NCI-H2029 treated with DMSO at 0.1 percent for 48 hours (cell line): ENCODE results near the gene PRAMEF5.
"Not testable (repeated sequence)": the region's sequence is repeated elsewhere in the genome, so short reads cannot be mapped to it uniquely, and the experiment has no call there.

Source experiments
- DNase-seq: peaks from one replicate; lab custom pipeline; 2025; lab: John Stamatoyannopoulos, UW

The PRAMEF5 gene

DNA sequence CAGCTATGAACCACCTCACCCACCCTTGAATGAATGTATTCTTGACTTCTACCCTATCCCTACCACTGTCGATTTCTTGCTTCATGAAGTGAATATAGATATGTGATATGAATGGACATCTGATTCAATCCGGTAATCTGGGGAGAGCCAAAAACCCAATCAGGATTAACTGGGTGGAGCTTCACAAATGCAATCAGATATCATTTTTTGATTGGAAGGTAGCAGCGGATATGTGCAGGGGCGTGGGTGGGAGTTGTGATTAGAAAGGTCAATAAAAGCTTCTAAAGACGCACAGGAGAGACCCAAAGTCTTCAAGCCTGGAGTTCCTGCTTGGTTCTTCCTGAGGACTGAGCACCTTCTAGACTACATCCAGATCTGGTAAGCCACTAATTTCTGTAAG, at the start of gene PRAMEF5:
PRAMEF5 (plus strand) TSS at position 301 of the 400 bp plus-strand sequence. CDS start 5,071 bp downstream, outside the sequence.
- DNase-seq, result not testable (repeated sequence)

DNA sequence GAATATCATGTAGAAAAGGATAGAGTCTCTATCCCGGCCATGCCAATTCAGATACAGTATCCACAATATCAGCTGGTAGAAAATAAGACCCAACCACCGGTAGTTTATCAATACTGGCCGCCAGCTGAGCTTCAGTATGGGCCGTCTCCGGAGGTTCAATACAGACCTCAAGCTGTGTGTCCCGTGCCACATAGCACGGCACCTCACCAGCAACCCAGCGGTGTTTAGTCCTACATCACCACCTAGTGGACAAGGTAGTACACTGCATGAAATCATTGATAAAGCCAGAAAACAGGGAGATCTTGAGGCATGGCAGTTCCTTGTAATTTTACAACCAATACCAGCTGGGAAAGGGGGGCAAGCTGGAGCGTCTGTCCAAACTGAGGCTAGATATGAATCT, 45.3 kb upstream of the PRAMEF5 start:
- DNase-seq, result not testable (repeated sequence)

DNA sequence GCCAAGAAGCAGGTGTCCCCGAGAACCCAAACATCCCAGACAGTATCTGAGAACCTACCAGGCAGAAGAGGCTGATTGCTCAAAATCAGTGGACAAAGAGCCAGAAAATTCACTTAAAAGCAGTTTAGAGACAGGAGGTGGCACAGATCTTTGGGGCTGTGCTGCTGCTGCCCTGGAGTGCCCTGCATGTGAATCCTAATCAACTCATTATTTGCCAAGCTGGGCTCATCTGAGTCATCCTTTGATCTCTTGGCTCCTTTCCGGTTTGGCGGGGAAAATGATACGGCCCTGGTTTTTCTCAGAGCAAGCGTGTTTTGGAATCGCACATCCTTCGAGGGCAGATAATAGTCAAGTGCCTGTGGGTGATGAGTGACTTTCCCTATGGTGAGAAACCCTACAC, 37.4 kb upstream of the PRAMEF5 start:
- not testable (repeated sequence) for DNase-seq

DNA sequence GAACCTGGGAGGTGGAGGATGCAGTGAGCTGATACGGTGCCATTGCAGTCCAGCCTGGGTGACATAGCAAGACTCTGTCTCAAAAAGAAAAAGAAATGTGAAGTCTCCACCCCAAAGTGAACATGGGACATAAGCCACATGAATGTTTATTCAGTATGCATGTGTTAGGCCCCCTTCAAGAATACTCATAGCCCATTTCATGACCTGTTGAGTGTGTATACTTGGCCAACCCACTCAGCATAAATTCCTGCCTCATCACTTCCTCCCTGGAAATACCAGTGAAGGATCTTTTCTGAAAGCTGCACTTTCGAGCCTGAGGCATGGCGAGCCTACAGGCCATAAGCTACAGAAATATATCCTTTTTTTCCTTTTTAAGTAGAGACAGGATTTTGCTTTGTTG, 34.8 kb upstream of the PRAMEF5 start:
- DNase-seq, result not testable (repeated sequence)

DNA sequence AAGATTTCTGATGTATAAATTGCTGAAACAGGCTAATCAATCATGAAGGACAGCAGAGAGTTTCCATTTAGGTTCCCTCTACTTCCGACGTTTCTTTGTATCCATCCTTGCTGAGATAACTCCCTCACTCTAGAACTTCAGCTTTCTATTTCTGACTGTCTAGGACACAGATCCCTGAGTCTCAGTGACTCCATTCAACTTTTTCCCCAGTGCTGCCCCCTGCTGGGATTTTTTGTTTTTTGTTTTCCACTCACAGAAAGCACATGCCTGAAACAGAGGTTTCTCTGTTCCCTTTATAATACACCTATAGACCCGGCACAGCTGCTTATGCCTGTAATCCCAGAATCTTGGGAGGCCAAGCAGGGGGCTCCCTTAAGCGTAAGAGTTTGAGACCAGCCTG, 31.2 kb upstream of the PRAMEF5 start:
- DNase-seq, result not testable (repeated sequence)

DNA sequence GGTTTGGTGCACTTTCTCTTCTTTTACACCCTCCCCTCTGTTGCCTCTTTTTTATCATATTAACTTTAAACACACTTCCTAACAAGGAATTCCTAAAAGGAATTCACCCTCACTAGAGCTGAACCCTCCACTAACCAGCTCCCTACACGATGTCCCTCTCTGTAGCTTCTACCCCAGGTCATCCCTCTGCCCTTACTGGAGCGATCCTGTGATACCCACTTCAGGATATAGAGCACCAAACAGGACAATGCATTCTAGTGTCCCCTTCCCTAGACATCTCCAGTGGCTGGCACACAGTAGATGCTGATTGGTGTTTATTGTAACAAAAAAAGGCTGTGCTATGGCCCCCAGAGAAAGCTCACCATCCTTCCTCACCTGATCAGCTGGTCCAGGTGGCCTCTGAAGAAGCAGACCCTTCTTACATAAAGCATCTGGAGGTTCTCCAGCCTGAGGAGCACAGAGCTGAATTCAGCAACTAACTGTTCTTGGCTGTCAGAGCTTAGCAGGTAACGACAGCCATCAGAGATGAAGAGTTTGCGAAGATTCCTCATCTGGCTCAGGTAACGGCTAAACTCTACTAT, 29.4 kb upstream of the PRAMEF5 start:
- DNase-seq, result no peak

DNA sequence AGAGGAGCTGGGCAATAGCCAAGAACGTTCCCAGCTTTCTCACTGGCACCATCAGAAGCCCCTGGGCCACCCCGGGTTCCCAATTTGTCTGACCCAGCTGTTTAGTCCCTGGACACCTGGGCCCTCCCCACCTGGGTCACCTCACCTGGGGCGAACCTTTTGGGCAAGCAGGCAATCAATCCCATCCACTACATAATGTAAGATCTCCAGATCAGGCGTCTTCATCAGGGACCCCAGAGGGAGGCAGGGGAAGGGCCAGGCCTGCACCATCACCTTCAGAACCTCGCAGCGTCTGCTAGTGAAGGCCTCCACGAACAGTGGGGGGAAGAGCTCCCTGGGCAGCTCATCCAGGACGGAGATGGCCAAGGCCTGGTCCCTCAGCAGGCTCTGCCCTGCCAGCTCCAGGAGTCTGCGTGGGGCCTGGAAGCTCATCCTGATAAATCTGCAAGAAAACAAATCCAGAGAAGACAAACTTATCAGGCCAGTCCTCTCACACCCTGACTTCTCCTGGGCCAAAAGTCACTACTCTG, 28.3 kb upstream of the PRAMEF5 start, which contains the start of gene PRAMEF18:
PRAMEF18 (minus strand) TSS at position 480 of the 530 bp plus-strand sequence; CDS start at position 432, 48 bp downstream.
- DNase-seq, result not testable (repeated sequence)

DNA sequence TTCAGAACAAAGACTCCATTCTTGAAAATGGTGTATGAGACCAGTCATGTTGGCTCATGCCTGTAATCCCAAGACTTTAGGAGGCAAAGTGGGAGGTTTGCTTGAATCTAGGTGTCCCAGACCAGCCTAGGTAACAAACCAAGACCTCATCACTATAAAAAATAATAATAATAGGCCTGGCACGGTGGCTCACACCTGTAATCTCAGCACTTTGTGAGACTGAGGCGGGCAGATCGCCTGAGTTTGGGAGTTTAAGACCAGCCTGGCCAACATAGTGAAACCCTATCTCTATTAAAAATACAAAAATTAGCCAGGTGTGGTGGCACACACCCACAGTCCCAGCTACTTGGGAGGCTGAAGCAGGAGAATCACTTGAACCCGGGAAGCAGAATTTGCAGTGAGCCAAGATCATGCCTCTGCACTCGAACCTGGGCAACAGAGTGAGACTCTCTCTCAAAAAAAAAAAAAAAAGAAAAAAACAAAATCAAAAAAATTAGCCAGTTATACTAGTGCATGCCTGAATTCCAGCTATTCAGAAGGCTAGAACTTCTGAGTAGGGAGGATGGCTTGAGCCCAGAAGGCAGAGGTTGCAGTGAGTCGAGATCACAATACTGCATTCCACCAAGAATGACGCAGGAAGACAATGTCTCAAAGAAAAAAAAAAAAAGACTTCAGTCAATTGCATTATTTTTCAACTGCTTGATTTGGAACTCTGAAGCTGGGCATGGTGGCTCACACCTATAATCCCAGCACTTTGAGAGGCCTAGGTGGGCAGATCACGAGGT, 26.5 kb upstream of the PRAMEF5 start:
- not testable (repeated sequence) for DNase-seq

DNA sequence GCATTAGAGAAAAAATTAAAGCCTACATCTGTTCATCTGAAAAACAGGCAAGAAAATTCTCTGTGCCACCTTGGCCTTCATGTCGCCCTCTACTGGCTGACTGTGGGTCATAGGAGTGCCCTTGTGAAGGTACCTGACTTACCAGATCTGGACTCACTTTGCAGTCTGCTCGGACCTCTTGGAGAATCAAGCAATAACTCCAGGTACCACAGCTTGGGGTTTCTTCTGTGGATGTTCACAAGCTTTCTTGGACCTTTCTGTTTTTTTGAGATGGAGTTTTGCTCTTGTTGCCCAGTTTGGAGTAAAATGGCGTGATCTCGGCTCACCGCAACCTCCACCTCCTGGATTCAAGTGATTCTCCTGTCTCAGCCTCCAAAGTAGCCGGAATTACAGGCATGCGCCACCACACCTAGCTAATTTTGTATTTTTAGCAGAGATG, 25.6 kb upstream of the PRAMEF5 start:
- DNase-seq, result no peak

DNA sequence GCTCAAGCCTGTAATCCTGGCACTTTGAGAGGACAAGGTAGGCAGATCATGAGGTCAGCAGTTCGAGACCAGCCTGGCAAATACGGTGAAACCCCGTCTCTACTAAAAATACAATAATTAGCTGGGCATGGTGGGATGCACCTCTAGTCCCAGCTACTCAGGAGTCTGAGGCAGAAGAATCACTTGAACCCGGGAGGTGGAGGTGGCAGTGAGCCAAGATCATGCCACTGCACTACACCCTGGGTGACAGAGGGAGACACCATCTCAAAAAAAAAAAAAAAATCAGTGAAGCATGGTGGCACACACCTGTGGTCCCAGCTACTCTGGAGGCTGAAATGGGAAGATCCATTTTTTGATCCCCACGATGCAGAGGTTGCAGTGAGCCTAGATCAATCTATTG, 23.9 kb upstream of the PRAMEF5 start:
- DNase-seq, result not testable (repeated sequence)

DNA sequence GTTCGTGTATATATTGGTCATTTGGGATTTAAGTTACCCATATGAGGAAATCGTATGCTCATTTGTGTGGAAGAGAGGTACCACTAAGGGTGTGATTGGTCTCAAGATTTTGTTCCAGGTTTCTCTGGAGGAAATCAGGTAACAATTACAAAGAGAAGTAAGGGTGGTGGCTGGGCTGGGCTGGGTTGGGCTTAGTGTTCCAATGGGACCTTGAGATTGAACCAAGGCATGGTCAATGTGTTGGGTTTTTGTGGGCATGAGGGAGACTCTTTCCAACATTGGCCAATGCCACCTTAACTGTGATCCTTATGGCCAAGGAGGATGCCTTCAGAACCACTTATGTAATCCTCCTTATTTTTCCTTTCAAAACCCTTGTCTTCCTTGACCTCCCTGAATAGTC, 23.4 kb upstream of the PRAMEF5 start:
- not testable (repeated sequence) for DNase-seq

DNA sequence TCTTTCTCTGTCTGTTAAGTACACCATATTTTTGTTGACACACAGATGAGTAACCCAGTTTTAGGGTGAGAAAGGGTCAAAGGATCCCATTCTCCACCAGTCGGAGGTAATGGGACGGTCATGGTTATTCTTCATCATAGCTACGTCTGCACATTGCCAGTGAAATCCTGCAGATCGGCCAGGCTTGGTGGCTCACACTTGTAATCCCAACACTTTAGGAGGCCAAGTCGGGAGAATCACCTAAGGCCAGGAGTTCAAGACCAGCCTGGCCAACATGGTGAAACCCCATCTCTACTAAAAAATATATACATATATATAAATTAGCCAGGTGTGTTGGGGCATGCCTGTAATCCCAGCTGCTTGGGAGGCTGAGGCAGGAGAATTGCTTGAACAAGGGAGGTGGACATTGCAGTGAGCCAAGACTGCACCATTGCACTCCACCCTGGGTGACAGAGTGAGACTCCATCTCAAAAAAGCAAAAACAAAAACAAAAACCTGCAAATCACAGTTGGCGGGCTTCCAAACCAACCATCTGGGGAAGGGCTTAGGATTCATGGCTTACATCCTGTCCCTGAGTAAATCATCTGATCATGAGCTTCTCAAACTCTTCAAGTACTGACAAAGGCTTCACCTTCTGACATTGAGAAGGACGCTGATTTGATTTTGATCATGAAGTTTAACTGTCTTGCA, 22.8 kb upstream of the PRAMEF5 start:
- not testable (repeated sequence) for DNase-seq

DNA sequence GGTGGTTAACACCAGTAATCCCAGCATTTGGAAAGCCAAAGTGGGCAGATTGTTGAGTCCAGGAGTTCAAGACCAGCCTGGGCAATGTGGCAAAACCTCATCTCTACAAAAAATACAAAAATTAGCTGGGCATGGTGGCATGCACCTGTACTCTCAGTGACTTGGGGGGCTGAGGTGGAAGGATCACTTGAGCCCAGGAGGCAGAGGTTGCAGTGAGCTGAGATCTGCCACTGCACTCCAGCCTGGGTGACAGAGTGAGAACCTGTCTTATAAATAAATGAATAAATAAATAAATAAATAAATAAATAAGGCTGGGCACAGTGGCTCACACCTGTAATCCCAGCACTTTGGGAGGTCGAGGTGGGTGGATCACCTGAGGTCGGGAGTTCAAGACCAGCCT, 21.9 kb upstream of the PRAMEF5 start:
- not testable (repeated sequence) for DNase-seq

DNA sequence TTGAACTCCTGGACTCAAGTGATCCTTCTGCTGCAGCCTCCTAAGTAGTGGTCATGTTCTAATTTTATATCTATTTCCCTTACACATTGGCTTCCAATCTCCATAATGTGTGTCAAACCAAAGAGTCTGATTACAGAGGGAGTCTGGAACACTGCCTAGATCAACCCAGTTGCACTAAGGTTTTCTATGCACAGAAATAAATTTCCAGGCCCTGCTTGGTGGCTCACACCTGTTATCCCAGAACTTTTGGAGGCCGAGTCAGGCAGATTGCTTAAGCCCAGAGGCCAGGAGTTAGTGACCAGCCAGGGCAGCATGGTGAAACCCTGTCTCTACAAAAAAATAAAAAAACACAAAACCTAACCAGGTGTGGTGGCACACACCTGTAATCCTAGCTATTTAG, 19.9 kb upstream of the PRAMEF5 start:
- DNase-seq, result not testable (repeated sequence)

DNA sequence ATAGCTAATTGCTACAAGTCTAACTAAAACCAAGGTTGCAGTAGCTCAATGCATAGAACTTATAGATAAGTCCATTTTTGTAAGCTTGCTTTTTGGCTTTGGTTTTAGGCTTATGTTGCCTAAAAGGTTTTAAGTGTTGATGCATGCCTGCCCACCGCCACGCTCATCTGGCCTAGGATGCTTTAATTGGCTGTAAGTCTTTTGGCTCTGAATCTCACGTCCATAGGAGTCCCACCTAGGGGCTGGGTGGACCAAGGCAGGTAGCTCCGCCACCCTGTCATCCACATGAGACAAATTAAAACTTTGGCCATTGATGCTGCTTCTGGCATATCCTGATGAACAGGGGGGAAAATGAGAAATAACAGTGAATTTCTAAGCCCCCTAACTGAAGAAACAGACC, 16.4 kb upstream of the PRAMEF5 start:
- not testable (repeated sequence) for DNase-seq

DNA sequence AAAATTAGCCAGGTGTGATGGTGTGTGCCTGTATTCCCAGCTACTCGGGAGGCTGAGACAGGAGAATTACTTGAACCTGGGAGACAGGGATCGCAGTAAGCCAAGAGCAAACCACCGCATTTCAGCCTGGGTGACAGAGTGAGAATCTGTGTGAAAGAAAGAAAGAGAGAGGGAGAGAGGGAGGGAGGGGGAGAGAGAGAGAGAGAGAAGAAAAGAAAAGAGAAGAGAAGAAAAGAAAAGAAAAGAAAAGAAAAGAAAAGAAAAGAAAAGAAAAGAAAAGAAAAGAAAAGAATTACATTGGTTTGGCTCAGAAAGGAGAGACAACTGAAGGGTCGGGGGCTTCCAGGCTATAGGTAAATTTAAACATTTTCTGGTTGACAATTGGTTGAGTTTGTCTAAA, 14.4 kb upstream of the PRAMEF5 start:
- not testable (repeated sequence) for DNase-seq

DNA sequence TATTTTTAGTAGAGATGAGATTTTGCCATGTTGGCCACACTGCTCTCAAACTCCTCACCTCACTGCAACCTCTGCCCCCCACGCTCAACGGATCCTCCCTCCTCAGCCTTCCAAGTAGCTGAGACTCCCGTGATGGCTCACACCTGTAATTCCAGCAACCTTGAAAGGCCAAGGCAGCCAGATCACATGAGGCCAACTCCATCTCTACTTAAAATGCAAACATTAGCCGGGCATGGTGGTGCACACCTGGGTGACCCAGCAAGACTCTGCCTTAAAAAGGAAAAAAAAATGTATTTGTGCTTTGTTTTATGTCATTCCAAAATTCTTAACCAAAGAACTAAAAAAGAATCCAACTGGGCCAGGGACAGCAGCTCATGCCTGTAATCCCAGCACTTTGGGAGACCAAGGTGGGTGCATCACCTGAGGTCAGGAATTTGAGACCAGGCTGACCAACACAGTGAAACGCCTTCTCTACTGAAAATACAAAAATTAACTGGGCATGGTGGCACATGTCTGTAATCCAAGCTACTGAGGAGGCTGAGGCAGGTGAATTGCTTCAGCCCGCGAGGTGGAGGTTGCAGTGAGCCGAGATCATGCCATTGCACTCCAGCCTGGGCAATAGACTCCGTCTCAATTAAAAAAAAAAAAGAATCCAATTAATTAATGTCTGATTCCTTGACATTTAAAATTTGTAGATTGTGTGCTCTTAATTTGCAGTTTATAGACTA, 10.3 kb upstream of the PRAMEF5 start:
- DNase-seq, result not testable (repeated sequence)

DNA sequence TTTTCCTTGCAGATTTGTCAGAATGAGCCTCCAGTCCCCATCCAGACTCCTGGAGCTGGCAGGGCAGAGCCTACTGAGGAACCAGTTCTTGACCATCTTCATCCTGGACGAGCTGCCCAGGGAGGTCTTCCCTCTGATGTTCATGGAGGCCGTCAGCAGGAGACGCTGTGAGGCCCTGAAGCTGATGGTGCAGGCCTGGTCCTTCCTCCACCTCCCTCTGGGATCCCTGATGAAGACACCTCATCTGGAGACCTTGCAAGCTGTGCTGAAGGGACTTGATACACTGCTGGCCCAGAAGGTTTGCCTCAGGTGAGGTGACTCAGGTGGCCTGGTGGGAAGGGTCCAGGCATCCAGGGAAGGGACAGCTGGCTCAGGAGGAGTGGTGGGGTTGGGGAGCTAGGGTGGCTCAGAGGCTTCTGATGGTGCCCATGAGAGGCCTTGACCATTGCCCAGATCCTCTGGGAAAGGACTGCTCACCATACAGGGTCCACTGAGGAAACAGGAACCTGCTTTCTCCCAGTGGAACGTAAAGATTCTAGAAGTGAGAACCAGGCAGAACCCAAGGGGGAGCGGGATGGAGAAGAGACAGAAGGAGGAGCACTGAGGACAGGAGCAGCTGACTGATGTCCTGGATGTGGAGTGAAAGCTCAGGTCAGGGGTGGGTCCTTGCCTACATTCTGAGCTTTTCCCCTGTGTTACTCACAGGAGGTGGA, 8.0 kb upstream of the PRAMEF5 start:
- not testable (repeated sequence) for DNase-seq

DNA sequence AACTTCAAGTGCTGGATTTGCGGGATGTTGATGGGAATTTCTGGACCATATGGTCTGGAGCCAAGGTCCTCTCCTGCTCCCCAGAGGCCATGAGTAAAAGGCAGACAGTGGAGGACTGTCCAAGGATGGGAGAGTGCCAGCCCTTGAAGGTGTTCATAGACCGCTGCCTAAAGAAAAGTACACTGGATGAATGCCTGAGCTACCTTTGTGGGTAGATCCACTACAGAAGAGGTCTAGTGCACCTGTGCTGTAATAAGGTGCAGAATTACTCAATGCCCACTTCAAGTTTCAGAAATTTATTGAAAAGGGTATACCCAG, 7.5 kb upstream of the PRAMEF5 start:
- DNase-seq, result not testable (repeated sequence)

DNA sequence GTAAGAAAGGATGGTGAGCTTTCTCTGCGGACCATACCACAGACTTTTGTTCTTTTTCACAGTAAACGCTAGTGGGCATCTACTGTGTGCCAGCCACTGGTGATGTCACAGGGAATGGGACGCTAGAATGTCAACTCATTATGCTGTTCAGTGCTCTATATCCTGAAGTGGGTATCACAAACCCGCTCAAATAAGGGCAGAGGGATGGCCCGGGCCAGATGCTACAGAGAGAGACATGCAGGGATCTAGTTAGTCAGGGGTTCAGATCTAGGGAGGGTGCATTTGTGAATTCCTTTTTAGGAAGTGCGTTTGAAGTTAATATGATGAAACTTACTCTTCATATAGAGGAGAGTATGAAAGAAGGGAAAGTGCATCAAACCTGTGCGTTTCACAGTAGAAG, 6.9 kb upstream of the PRAMEF5 start:
- not testable (repeated sequence) for DNase-seq

DNA sequence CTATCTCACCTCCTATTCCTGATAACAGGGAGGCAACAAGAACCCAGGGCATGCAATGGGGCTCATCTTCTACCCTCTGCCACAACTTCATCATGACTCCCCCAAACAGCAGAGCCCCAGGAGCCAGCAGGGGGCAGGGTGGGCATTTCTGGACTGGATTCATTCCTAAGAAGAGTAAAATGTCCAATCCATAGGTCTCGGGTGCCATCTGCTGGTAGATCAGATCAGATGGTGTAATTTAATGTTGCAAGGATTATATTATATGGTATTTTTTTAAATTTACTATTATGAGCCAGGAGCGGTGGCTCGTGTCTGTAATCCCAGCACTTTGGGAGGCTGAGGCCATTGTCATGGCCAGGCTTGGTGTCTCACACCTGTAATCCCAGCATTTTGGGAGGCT, 11.1 kb downstream of the PRAMEF5 start:
- not testable (repeated sequence) for DNase-seq
